Measurements from ENCODE around the gene FTSJ1. TPM values are rescaled to one million over a fixed set of nuclear protein-coding genes. Genes with fewer than 3 reads are reported as not detected.

The FTSJ1 gene
- total RNA-seq, 1 experiment from 2014 or later = 175 TPM

DNA sequence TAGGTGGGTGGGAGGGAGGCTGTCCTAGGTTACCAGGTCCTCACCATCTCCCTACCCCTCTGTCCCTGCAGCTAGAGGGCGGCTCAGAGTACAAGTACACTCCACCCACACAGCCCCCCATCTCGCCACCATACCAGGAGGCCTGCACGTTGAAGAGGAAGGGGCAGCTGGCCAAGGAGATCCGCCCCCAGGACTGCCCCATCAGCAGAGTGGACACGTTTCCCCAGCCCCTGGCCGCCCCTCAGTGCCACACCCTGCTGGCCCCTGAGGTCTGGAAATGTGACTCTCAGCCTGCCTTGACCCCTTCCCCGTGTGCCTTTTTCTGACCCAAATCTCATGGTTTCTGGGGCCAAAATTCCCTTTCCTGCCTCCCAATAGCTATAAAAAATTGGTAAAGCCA lies 6.5 kb downstream of the FTSJ1 start:
- no peak overlapping the region for H3K9ac ChIP-seq (ENCODE audit: low read length)
- ChIA-PET CTCF (no interaction called here), POLR2A (ENCODE audit: unreplicated experiment) (no interaction called here)
- intact Hi-C loops (cut with micrococcal nuclease) = no loop called here
- no peak for ATAC-seq
- no peaks in the 10 kb centered on the region for H3F3A ChIP-seq (ENCODE audit: low read length, unreplicated experiment)
- BruUV-seq (replicated peaks) = no TSS peak
- H2AFZ ChIP-seq (ENCODE audit: low read length) = no peak overlapping the region
- no peak overlapping the region for H3K4me2 ChIP-seq (ENCODE audit: low read length)
- H3K9me3 ChIP-seq (ENCODE audit: low read length) = no peaks in the 10 kb centered on the region
- H3K79me2 ChIP-seq (ENCODE audit: low read length) = peaks cover 35% of the 10 kb centered on the region
- H3K9me2 ChIP-seq (replicated peaks; ENCODE audit: low read length) = no peaks in the 10 kb centered on the region
- TF ChIP-seq, protein P1, sequence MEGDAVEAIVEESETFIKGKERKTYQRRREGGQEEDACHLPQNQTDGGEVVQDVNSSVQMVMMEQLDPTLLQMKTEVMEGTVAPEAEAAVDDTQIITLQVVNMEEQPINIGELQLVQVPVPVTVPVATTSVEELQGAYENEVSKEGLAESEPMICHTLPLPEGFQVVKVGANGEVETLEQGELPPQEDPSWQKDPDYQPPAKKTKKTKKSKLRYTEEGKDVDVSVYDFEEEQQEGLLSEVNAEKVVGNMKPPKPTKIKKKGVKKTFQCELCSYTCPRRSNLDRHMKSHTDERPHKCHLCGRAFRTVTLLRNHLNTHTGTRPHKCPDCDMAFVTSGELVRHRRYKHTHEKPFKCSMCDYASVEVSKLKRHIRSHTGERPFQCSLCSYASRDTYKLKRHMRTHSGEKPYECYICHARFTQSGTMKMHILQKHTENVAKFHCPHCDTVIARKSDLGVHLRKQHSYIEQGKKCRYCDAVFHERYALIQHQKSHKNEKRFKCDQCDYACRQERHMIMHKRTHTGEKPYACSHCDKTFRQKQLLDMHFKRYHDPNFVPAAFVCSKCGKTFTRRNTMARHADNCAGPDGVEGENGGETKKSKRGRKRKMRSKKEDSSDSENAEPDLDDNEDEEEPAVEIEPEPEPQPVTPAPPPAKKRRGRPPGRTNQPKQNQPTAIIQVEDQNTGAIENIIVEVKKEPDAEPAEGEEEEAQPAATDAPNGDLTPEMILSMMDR (conservative IDR thresholded peaks at IDR 0.05; ENCODE audit: low read depth, low read length) = no peak
- no peak for TF ChIP-seq EZH2phosphoT487 (IDR thresholded peaks at IDR 0.05; ENCODE audit: borderline replicate concordance, low read length)
- no peak for TF ChIP-seq EZH2 (IDR thresholded peaks at IDR 0.05; ENCODE audit: low read length, unreplicated experiment)
- DNase-seq = no peak
- peaks cover 46% of the 10 kb centered on the region for H3K36me3 ChIP-seq (ENCODE audit: low read depth, low read length)
- no peaks in the 10 kb centered on the region for H3K27me3 ChIP-seq (ENCODE audit: low read length)
- peak overlapping the region; percentile 51 for H3K27ac ChIP-seq (ENCODE audit: low read length)
- peaks cover 10% of the 10 kb centered on the region for H3K4me1 ChIP-seq (ENCODE audit: insufficient read depth, low read length)
- H3K4me3 ChIP-seq (ENCODE audit: low read length) = no peak overlapping the region
- H4K20me1 ChIP-seq (ENCODE audit: low read length) = peaks cover 4% of the 10 kb centered on the region; the same call in 1 of the 2 replicates

GRCh38 chrX:48487362-48487798 lies 11.4 kb downstream of the FTSJ1 start:
- no peaks in the 10 kb centered on the region for H3K27me3 ChIP-seq (ENCODE audit: low read length)
- POLR2A ChIA-PET (ENCODE audit: unreplicated experiment) = interaction anchor here (0.6 kb wide), 2 partner anchors 87 to 109 kb away, joined by 3 to 17 read pairs; partner anchors contain the start of gene RBM3
- H3F3A ChIP-seq (ENCODE audit: low read length, unreplicated experiment) = no peaks in the 10 kb centered on the region
- H4K20me1 ChIP-seq (ENCODE audit: low read length) = no peaks in the 10 kb centered on the region
- no TSS peak for BruUV-seq (replicated peaks)
- peaks cover 46% of the 10 kb centered on the region for H3K4me1 ChIP-seq (ENCODE audit: insufficient read depth, low read length)
- H3K9me3 ChIP-seq (ENCODE audit: low read length) = no peaks in the 10 kb centered on the region
- DNase-seq (peak; percentile 97), ATAC-seq (peak; percentile 85)
- peaks cover 39% of the 10 kb centered on the region for H3K36me3 ChIP-seq (ENCODE audit: low read depth, low read length)
- CTCF ChIA-PET = interaction anchor here (0.7 kb wide), 1 partner anchor 404 kb away, joined by 3 read pairs; no protein-coding TSS in a partner anchor
- H3K4me2 ChIP-seq (ENCODE audit: low read length) = 0 out of 2 replicates have a peak overlapping the region, but pooled peaks have one; percentile 15
- peak overlapping the region; percentile 87 for H3K9ac ChIP-seq (ENCODE audit: low read length)
- H3K4me3 ChIP-seq (ENCODE audit: low read length) = no peak overlapping the region
- peak overlapping the region; percentile 98 for H3K27ac ChIP-seq (ENCODE audit: low read length)
- intact Hi-C loops (cut with micrococcal nuclease) = no loop called here
- no peaks in the 10 kb centered on the region for H3K9me2 ChIP-seq (replicated peaks; ENCODE audit: low read length)
- TF ChIP-seq EZH2phosphoT487 (IDR thresholded peaks at IDR 0.05; ENCODE audit: borderline replicate concordance, low read length) (no peak), EZH2 (IDR thresholded peaks at IDR 0.05; ENCODE audit: low read length, unreplicated experiment) (no peak)
- TF ChIP-seq, protein P1 (conservative IDR thresholded peaks at IDR 0.05; ENCODE audit: low read depth, low read length) = no peak
- no peaks in the 10 kb centered on the region for H3K79me2 ChIP-seq (ENCODE audit: low read length)
- H2AFZ ChIP-seq (ENCODE audit: low read length) = no peak overlapping the region

GRCh38 chrX:48488034-48488433 lies 12.0 kb downstream of the FTSJ1 start:
- BruUV-seq (replicated peaks) = no TSS peak
- DNase-seq (peak; percentile 21), ATAC-seq (no peak)
- no peaks in the 10 kb centered on the region for H3K27me3 ChIP-seq (ENCODE audit: low read length)
- no peaks in the 10 kb centered on the region for H3F3A ChIP-seq (ENCODE audit: low read length, unreplicated experiment)
- ChIA-PET POLR2A (ENCODE audit: unreplicated experiment) (no interaction called here), CTCF (no interaction called here)
- H3K9me2 ChIP-seq (replicated peaks; ENCODE audit: low read length) = no peaks in the 10 kb centered on the region
- H3K4me2 ChIP-seq (ENCODE audit: low read length) = peak overlapping the region; percentile 7
- intact Hi-C loops (cut with micrococcal nuclease) = no loop called here
- no peaks in the 10 kb centered on the region for H4K20me1 ChIP-seq (ENCODE audit: low read length)
- H3K9me3 ChIP-seq (ENCODE audit: low read length) = no peaks in the 10 kb centered on the region
- H3K79me2 ChIP-seq (ENCODE audit: low read length) = no peaks in the 10 kb centered on the region
- peak overlapping the region; percentile 87 for H3K9ac ChIP-seq (ENCODE audit: low read length)
- H2AFZ ChIP-seq (ENCODE audit: low read length) = no peak overlapping the region
- H3K36me3 ChIP-seq (ENCODE audit: low read depth, low read length) = peaks cover 33% of the 10 kb centered on the region
- peak overlapping the region; percentile 98 for H3K27ac ChIP-seq (ENCODE audit: low read length)
- H3K4me1 ChIP-seq (ENCODE audit: insufficient read depth, low read length) = peaks cover 52% of the 10 kb centered on the region
- TF ChIP-seq EZH2phosphoT487 (IDR thresholded peaks at IDR 0.05; ENCODE audit: borderline replicate concordance, low read length) (no peak), EZH2 (IDR thresholded peaks at IDR 0.05; ENCODE audit: low read length, unreplicated experiment) (no peak)
- TF ChIP-seq, protein P1 (conservative IDR thresholded peaks at IDR 0.05; ENCODE audit: low read depth, low read length) = no peak
- no peak overlapping the region for H3K4me3 ChIP-seq (ENCODE audit: low read length)

Measured in PC-3 (cell line).